Thoracic aorta (tissue), 2 donors: ENCODE data around the gene RAET1G. TPM values are rescaled to one million over a fixed set of nuclear protein-coding genes. Genes with fewer than 3 reads are reported as not detected.

Experiments used
- ATAC-seq: fragments of 150-250 bp; one replicate; pipeline ENCODE4 v1.8.0; 2017; ENCODE audit warnings: low read depth; ENCODE audit not compliant: insufficient number of reproducible peaks, low FRiP score
- DNase-seq: peaks from one replicate; pipeline ENCODE4 v3.0.0-alpha.2; 2020; ENCODE audit warnings: low spot score
- H3K27ac ChIP-seq, 2 donors: fragments of 200-600 bp; sonication (generic); 1 replicate in 1 of 2; 2 replicates in 1 of 2; pipeline ENCODE4 v1.5.1; 2016; ENCODE audit warnings: mild to moderate bottlenecking in 2 of 2, moderate library complexity in 2 of 2
- H3K27me3 ChIP-seq: fragments of 200-600 bp; sonication (generic); replicated peaks from 2 replicates; pipeline ENCODE4 v1.6.0; 2016; ENCODE audit warnings: mild to moderate bottlenecking; ENCODE audit not compliant: insufficient read depth
- H3K36me3 ChIP-seq: fragments of 200-600 bp; sonication (generic); one replicate; pipeline ENCODE4 v1.5.1; 2016
- H3K4me1 ChIP-seq, 2 donors: fragments of 200-600 bp; sonication (generic); 1 replicate in 1 of 2; 2 replicates in 1 of 2; pipeline versions ENCODE4 v1.5.1 to v1.6.0; 2016; ENCODE audit warnings: low read depth in 2 of 2, mild to moderate bottlenecking in 1 of 2; ENCODE audit not compliant: control insufficient read depth in 1 of 2
- H3K4me3 ChIP-seq: fragments of 200-600 bp; sonication (generic); 2 replicates; pipeline ENCODE4 v1.5.1; 2016; ENCODE audit warnings: mild to moderate bottlenecking
- H3K9me3 ChIP-seq: fragments of 200-600 bp; sonication (generic); 2 replicates; pipeline ENCODE4 v1.5.1; 2016
- CTCF ChIP-seq: fragments of 200-600 bp; sonication (generic); IDR thresholded peaks from one replicate; pipeline ENCODE4 v1.5.1; 2019; ENCODE audit warnings: antibody characterized with exemption
- total RNA-seq, 2 donors: library from RNA; depleted of rRNA; stranded (reverse); fragments of >200 nt; gene quantifications; one replicate each; pipeline versions ENCODE4 v1.1.0 to v1.2.3, GENCODE V29; 2016

Gene RAET1G
- total RNA-seq, 2 donors from 2014 or later = not detected

GRCh38 chr6:149936743-149937142, 13.8 kb upstream of the RAET1G start:
- Histone ChIP-seq H3K27me3 (peaks cover 37% of the 10 kb centered on the region), H3K36me3 (no peaks in the 10 kb centered on the region), H3K4me1 (peaks cover 15 to 18% of the 10 kb centered on the region in 2 donors), H3K4me3 (no peak overlapping the region), H3K27ac (no peak overlapping the region), H3K9me3 (no peaks in the 10 kb centered on the region)
- TF ChIP-seq CTCF = no peak
- ATAC-seq (no peak), DNase-seq (no peak)

DNA sequence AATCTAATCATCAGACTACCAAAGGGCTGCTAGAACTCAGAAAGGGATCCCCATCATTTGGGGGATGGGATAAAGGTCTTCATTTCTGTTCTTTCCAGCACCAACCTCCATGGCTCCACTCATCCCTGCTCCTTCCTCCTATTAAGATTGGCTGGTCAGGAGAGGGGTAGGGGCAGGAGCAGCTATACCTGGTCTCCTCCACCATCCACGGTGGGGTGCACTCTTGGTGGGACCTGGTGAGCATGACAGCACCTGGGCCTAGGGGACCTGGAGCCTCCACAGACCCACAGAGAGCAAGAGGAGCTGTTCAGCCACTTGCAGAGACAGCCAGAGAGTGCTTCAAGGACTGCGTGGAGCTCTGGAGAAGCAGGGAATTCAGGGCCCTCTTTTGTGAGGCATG, 12.7 kb upstream of the RAET1G start:
- no peak for TF ChIP-seq CTCF
- Histone ChIP-seq H3K9me3 (no peaks in the 10 kb centered on the region), H3K4me1 (peaks cover 9 to 10% of the 10 kb centered on the region in 2 donors), H3K27me3 (peaks cover 31% of the 10 kb centered on the region), H3K4me3 (no peak overlapping the region), H3K27ac (no peak overlapping the region), H3K36me3 (no peaks in the 10 kb centered on the region)
- no peak for ATAC-seq
- no peak for DNase-seq

- no peaks in the 10 kb centered on the region for H3K36me3 ChIP-seq
- no peaks in the 10 kb centered on the region for H3K9me3 ChIP-seq
- peaks cover 9 to 10% of the 10 kb centered on the region in 2 donors for H3K4me1 ChIP-seq
- no peak for TF ChIP-seq CTCF
- peaks cover 27% of the 10 kb centered on the region for H3K27me3 ChIP-seq
- DNase-seq (no peak), ATAC-seq (no peak)
- H3K27ac ChIP-seq = no peak overlapping the region
- no peak overlapping the region for H3K4me3 ChIP-seq
Observed at GRCh38 chr6:149935246-149935645, 12.3 kb upstream of the RAET1G start.

- peak; percentile 86 for TF ChIP-seq CTCF
- ATAC-seq (peak; percentile 58), DNase-seq (no peak)
- no peaks in the 10 kb centered on the region for H3K9me3 ChIP-seq
- H3K27me3 ChIP-seq = peaks cover 20% of the 10 kb centered on the region
- H3K4me3 ChIP-seq = no peak overlapping the region
- H3K27ac ChIP-seq = no peak overlapping the region
- no peaks in the 10 kb centered on the region for H3K36me3 ChIP-seq
- H3K4me1 ChIP-seq = peaks cover 9 to 10% of the 10 kb centered on the region in 2 donors
Observed at GRCh38 chr6:149934249-149935156, 11.6 kb upstream of the RAET1G start.

DNA sequence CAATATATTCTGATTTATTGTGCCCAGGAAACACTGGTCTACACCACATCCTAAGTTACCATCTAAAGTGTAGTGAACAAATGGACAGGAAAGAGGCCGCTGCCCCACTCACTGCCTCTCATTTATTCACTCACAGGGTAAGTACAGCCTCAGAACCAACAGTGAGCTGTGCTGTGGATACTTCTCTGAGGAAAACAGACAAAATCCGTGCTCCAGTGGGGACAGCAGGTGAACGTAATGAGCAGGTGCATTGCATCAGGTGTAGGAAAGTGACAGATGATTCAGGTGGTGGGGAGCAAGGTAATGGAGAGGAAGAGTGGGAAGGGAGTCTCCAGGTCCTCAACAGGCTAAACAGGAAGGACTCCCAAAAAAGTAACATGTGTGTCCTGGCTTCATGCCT, 10.5 kb upstream of the RAET1G start:
- ATAC-seq = no peak

More for the DNA sequence above, 10.5 kb upstream of the RAET1G start:
- DNase-seq = no peak
- H3K4me3 ChIP-seq = no peak overlapping the region
- no peak overlapping the region for H3K27ac ChIP-seq
- peaks cover 10% of the 10 kb centered on the region for H3K27me3 ChIP-seq
- no peaks in the 10 kb centered on the region for H3K9me3 ChIP-seq
- no peak for TF ChIP-seq CTCF
- H3K36me3 ChIP-seq = no peaks in the 10 kb centered on the region
- H3K4me1 ChIP-seq = peaks cover 3 to 4% of the 10 kb centered on the region in 2 donors
